ACC112 (cell line): ENCODE results near the gene BDP1.
"Not testable (repeated sequence)": the region's sequence is repeated elsewhere in the genome, so short reads cannot be mapped to it uniquely, and the experiment has no call there.

Experiments used
- H2AFZ ChIP-seq: fragments of 200-600 bp; sonication (generic); one replicate; pipeline ENCODE4 v1.6.0; 2017; ENCODE audit warnings: antibody characterized with exemption, low read length; ENCODE audit not compliant: unreplicated experiment
- H3K27ac ChIP-seq: fragments of 200-600 bp; sonication (generic); 2 replicates; pipeline ENCODE4 v1.5.1; 2014; ENCODE audit warnings: low read depth, mild to moderate bottlenecking, antibody characterized with exemption, low read length, moderate library complexity
- H3K27me3 ChIP-seq: fragments of 200-600 bp; sonication (generic); 2 replicates; pipeline ENCODE4 v1.6.1; 2014; ENCODE audit warnings: mild to moderate bottlenecking, antibody characterized with exemption, low read length, moderate library complexity, mixed read lengths; ENCODE audit not compliant: insufficient read depth
- H3K36me3 ChIP-seq: fragments of 200-600 bp; sonication (generic); 2 replicates; pipeline ENCODE4 v1.6.1; 2016; ENCODE audit warnings: mild to moderate bottlenecking, antibody characterized with exemption, low read length, moderate library complexity, mixed read lengths; ENCODE audit not compliant: insufficient read depth
- H3K4me1 ChIP-seq: fragments of 200-600 bp; sonication (generic); one replicate; pipeline ENCODE4 v1.6.1; 2016; ENCODE audit warnings: low read length, mixed read lengths; ENCODE audit not compliant: insufficient read depth, unreplicated experiment, control insufficient read depth
- H3K4me3 ChIP-seq: fragments of 200-600 bp; sonication (generic); 2 replicates; pipeline ENCODE4 v1.5.1; 2014; ENCODE audit warnings: mild to moderate bottlenecking, low read depth, low read length
- H3K79me2 ChIP-seq: fragments of 200-600 bp; sonication (generic); one replicate; pipeline ENCODE4 v1.6.0; 2016; ENCODE audit warnings: low read length; ENCODE audit not compliant: control insufficient read depth, unreplicated experiment, insufficient read depth

BDP1 gene

DNA sequence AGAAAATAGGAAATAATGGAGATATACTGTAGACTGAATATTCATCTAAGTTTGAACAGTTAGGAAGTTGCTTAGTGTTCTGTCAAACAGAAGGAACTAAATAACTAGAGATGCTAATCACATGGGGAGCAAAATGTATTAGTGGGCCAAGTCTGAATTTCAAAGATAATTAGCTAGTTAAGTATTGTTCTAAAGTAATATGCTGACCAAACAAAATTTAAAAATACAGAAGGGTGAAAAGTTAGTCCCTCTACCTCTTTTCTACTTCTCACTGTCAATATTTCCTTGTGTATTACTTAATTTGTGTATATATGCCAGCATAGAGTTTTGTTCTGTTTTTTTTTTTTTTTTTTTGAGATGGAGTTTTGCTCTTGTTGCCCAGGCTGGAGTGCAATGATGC is 135.6 kb downstream of the BDP1 start:
- no peaks in the 10 kb centered on the region for H3K27me3 ChIP-seq
- H3K4me1 ChIP-seq, result peaks cover 6% of the 10 kb centered on the region
- no peak overlapping the region for H2AFZ ChIP-seq
- H3K4me3 ChIP-seq, result no peak overlapping the region
- no peak overlapping the region for H3K27ac ChIP-seq
- H3K36me3 ChIP-seq, result 0 out of 2 replicates have a peak, but pooled peaks cover 5% of the 10 kb centered on the region
- peaks cover 47% of the 10 kb centered on the region for H3K79me2 ChIP-seq

DNA sequence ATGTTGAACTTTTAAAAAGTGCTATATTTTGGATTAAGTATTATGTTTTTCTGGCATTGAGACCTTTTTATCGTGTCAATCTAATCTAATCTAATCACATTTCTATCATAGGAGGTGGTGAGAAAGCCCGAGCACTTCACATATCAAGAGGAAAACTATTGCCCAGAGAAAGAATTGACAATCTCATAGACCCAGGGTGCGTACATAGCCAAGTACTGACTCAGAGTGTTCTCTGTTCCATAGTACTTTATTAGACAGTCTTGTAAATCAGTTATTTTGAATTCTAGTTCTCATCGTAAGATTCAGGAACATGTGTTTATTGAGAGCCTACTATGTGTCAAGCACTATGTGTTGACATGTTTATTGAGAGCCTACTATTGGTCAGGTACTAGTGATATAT is 140.7 kb downstream of the BDP1 start:
- no peak overlapping the region for H3K4me3 ChIP-seq
- H3K79me2 ChIP-seq, result peaks cover 10% of the 10 kb centered on the region
- no peaks in the 10 kb centered on the region for H3K27me3 ChIP-seq
- peaks cover 18% of the 10 kb centered on the region for H3K4me1 ChIP-seq
- peaks cover 9% of the 10 kb centered on the region for H3K36me3 ChIP-seq
- no peak overlapping the region for H3K27ac ChIP-seq
- H2AFZ ChIP-seq, result no peak overlapping the region

DNA sequence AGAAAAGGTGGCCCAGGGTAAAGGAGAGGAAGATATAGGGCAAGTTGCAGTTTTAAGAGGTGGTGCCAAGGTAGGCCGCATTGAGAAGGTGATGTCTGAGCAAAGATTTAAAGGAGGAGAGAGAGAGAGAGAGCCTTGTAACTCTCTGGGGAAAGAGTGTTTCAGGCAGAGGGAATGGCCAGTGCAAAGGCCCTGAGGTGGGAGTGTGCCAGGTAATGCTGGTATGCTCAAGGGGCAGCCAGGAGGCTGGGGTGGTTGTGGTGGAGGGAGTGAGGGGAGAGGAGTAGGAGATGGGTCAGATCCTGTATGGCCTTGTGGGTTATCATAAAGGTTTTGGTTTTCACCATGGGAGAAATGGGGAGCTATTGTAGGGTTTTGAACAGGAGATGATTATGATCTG is 141.6 kb downstream of the BDP1 start:
- Histone ChIP-seq H3K4me1 (peaks cover 24% of the 10 kb centered on the region), H3K79me2 (peaks cover 7% of the 10 kb centered on the region), H3K4me3 (no peak overlapping the region), H3K27me3 (no peaks in the 10 kb centered on the region), H3K27ac (no peak overlapping the region), H2AFZ (no peak overlapping the region), H3K36me3 (peaks cover 9% of the 10 kb centered on the region)

DNA sequence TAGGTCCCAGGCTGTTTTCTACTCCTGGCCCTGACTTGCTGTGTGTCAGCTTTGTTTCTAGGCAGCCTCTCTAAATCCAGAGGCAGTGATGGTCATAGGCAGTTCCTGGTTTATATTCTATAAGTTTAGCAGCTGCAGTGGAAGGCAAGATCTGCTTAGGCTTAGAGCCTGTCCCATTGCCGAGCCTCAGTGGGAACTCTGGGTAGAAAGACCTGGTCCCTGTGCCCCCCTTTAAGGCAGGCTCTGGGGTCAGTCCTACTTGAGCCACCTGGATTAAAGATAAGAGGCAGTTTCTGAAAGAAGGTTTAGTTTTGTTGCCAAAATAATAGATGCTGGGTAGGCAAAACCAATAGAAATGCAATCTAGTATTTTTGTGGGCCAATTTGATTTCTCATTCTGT is 145.3 kb downstream of the BDP1 start:
- H3K27ac ChIP-seq, result peak overlapping the region; percentile 90
- no peaks in the 10 kb centered on the region for H3K79me2 ChIP-seq
- H3K4me1 ChIP-seq, result peaks cover 30% of the 10 kb centered on the region
- H3K4me3 ChIP-seq, result peak overlapping the region; percentile 39; the same call in 1 of the 2 replicates
- no peaks in the 10 kb centered on the region for H3K27me3 ChIP-seq
- no peak overlapping the region for H2AFZ ChIP-seq
- peaks cover 7% of the 10 kb centered on the region for H3K36me3 ChIP-seq

DNA sequence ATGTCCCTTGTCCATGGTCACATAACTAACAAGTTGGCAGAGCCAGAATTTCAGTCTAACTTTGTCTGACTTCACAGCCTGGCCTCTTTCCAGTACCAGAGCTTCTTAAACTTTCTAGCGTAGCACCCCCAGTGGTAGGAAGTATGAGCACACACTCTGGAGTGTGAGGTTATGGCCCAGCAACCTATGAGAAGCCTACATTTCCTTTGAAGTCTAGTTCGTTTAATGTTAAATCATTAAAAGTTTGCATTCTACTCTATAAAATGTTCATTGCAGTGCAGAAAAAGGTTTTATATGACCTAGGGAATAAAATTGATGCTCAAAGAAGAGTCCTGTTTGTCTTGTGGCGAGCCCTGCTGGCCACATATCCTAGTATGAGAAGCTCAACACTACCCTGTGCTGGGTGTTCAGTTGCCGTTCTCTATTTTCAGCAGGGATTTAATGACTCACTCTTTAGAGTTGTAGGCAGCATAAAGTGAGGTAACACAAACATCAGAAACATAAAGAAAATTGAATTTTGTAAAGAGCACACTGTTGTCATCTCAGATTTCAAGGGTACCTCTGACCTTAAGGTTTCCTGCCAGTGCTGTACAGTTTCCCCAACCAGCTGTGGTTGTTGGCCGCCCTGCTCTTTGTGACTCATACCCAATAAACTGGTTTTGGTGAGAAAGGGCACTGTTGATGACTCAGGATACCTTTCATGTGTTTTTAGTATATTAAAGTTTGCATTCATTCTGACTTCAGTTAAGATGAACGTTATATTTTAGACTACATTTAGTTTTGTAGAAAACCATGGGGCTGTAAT is 146.0 kb downstream of the BDP1 start:
- Histone ChIP-seq H3K4me1 (peaks cover 30% of the 10 kb centered on the region), H3K27me3 (no peaks in the 10 kb centered on the region), H3K79me2 (no peaks in the 10 kb centered on the region), H3K4me3 (peak overlapping the region; percentile 39), H3K27ac (peak overlapping the region; percentile 90), H2AFZ (peak overlapping the region; percentile 16), H3K36me3 (peaks cover under 1% of the 10 kb centered on the region)

DNA sequence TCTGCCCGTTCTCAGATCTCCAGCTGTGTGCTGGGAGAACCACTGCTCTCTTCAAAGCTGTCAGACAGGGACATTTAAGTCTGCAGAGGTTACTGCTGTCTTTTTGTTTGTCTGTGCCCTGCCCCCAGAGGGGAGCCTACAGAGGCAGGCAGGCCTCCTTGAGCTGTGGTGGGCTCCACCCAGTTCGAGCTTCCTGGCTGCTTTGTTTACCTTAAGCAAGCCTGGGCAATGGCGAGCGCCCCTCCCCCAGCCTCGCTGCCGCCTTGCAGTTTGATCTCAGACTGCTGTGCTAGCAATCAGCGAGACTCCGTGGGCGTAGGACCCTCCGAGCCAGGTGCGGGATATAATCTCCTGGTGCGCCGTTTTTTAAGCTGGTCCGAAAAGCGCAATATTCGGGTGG is 154.5 kb downstream of the BDP1 start:
- H2AFZ ChIP-seq, H3K4me3 ChIP-seq, H3K27me3 ChIP-seq, H3K27ac ChIP-seq, H3K79me2 ChIP-seq, H3K4me1 ChIP-seq, H3K36me3 ChIP-seq: not testable (repeated sequence)

DNA sequence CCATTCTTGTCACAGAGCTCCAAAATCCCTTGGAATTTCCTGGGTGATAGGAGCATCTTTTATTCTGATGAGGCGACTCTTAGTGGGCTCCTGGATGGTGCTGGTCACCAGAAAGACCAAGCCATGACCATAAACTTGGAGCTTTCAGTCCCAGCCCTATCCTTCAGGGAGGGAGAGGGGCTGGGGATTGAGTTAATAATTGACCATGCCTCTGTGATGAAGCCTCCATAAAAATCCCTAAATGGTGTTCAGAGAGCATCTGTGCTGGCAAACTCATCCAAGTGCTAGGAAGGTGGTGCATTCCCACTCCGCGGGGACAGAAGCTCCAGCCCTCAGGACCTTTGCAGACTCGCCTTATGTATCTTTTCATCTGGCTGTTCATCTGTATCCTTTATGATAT is 160.4 kb downstream of the BDP1 start:
- no peak overlapping the region for H3K27ac ChIP-seq
- no peaks in the 10 kb centered on the region for H3K27me3 ChIP-seq
- no peak overlapping the region for H2AFZ ChIP-seq
- no peaks in the 10 kb centered on the region for H3K4me1 ChIP-seq
- H3K79me2 ChIP-seq, result no peaks in the 10 kb centered on the region
- no peak overlapping the region for H3K4me3 ChIP-seq
- H3K36me3 ChIP-seq, result no peaks in the 10 kb centered on the region; the same call in 1 of the 2 replicates
